ENCODE measurements around the gene ITGB5.

Gene ITGB5

GRCh38 chr3:124824286-124824915 lies 62.8 kb downstream of the ITGB5 start:
- Histone ChIP-seq H2AFZ (ENCODE audit: low read length, unreplicated experiment) (no peak overlapping the region), H3K27me3 (ENCODE audit: insufficient read depth, low read length) (no peaks in the 10 kb centered on the region), H3K36me3 (ENCODE audit: insufficient read depth, low read length) (peaks cover 15% of the 10 kb centered on the region), H3K79me2 (ENCODE audit: control insufficient read depth, insufficient read depth, low read length, unreplicated experiment) (peaks cover 6% of the 10 kb centered on the region), H3K4me1 (ENCODE audit: control insufficient read depth, insufficient read depth, low read length, unreplicated experiment) (peaks cover 22% of the 10 kb centered on the region), H3K4me3 (ENCODE audit: low read depth, low read length) (no peak overlapping the region), H3K27ac (ENCODE audit: low read depth, low read length) (peak overlapping the region; percentile 45; the same call in 1 of the 2 replicates)

GRCh38 chr3:124823648-124824047 lies 63.5 kb downstream of the ITGB5 start:
- Histone ChIP-seq H3K36me3 (ENCODE audit: insufficient read depth, low read length) (peaks cover 16% of the 10 kb centered on the region), H2AFZ (ENCODE audit: low read length, unreplicated experiment) (no peak overlapping the region), H3K4me3 (ENCODE audit: low read depth, low read length) (no peak overlapping the region), H3K79me2 (ENCODE audit: control insufficient read depth, insufficient read depth, low read length, unreplicated experiment) (peaks cover 5% of the 10 kb centered on the region), H3K27ac (ENCODE audit: low read depth, low read length) (no peak overlapping the region), H3K27me3 (ENCODE audit: insufficient read depth, low read length) (no peaks in the 10 kb centered on the region), H3K4me1 (ENCODE audit: control insufficient read depth, insufficient read depth, low read length, unreplicated experiment) (peaks cover 26% of the 10 kb centered on the region)

GRCh38 chr3:124823206-124823605 lies 64.0 kb downstream of the ITGB5 start:
- Histone ChIP-seq H3K27me3 (ENCODE audit: insufficient read depth, low read length) (no peaks in the 10 kb centered on the region), H3K79me2 (ENCODE audit: control insufficient read depth, insufficient read depth, low read length, unreplicated experiment) (peaks cover 2% of the 10 kb centered on the region), H2AFZ (ENCODE audit: low read length, unreplicated experiment) (no peak overlapping the region), H3K27ac (ENCODE audit: low read depth, low read length) (no peak overlapping the region), H3K4me1 (ENCODE audit: control insufficient read depth, insufficient read depth, low read length, unreplicated experiment) (peaks cover 26% of the 10 kb centered on the region), H3K4me3 (ENCODE audit: low read depth, low read length) (no peak overlapping the region), H3K36me3 (ENCODE audit: insufficient read depth, low read length) (peaks cover 18% of the 10 kb centered on the region)

GRCh38 chr3:124821356-124821755 lies 65.8 kb downstream of the ITGB5 start:
- H3K27ac ChIP-seq (ENCODE audit: low read depth, low read length) = no peak overlapping the region
- peaks cover 15% of the 10 kb centered on the region for H3K4me1 ChIP-seq (ENCODE audit: control insufficient read depth, insufficient read depth, low read length, unreplicated experiment)
- peaks cover 20% of the 10 kb centered on the region for H3K36me3 ChIP-seq (ENCODE audit: insufficient read depth, low read length)

GRCh38 chr3:124818398-124819091 lies 68.6 kb downstream of the ITGB5 start:
- Histone ChIP-seq H3K4me1 (ENCODE audit: control insufficient read depth, insufficient read depth, low read length, unreplicated experiment) (peaks cover 8% of the 10 kb centered on the region), H3K4me3 (ENCODE audit: low read depth, low read length) (no peak overlapping the region), H2AFZ (ENCODE audit: low read length, unreplicated experiment) (no peak overlapping the region), H3K79me2 (ENCODE audit: control insufficient read depth, insufficient read depth, low read length, unreplicated experiment) (no peaks in the 10 kb centered on the region), H3K27me3 (ENCODE audit: insufficient read depth, low read length) (no peaks in the 10 kb centered on the region), H3K36me3 (ENCODE audit: insufficient read depth, low read length) (peaks cover 12% of the 10 kb centered on the region; the same call in 1 of the 2 replicates), H3K27ac (ENCODE audit: low read depth, low read length) (no peak overlapping the region)

More at GRCh38 chr3:124821356-124821755, 65.8 kb downstream of the ITGB5 start:
- no peaks in the 10 kb centered on the region for H3K27me3 ChIP-seq (ENCODE audit: insufficient read depth, low read length)
- peaks cover 2% of the 10 kb centered on the region for H3K79me2 ChIP-seq (ENCODE audit: control insufficient read depth, insufficient read depth, low read length, unreplicated experiment)
- no peak overlapping the region for H2AFZ ChIP-seq (ENCODE audit: low read length, unreplicated experiment)
- no peak overlapping the region for H3K4me3 ChIP-seq (ENCODE audit: low read depth, low read length)

- Histone ChIP-seq H3K4me3 (ENCODE audit: low read depth, low read length) (no peak overlapping the region), H3K79me2 (ENCODE audit: control insufficient read depth, insufficient read depth, low read length, unreplicated experiment) (no peaks in the 10 kb centered on the region), H3K27me3 (ENCODE audit: insufficient read depth, low read length) (no peaks in the 10 kb centered on the region), H3K4me1 (ENCODE audit: control insufficient read depth, insufficient read depth, low read length, unreplicated experiment) (peaks cover 22% of the 10 kb centered on the region), H3K36me3 (ENCODE audit: insufficient read depth, low read length) (peaks cover 12% of the 10 kb centered on the region; the same call in 1 of the 2 replicates), H3K27ac (ENCODE audit: low read depth, low read length) (no peak overlapping the region), H2AFZ (ENCODE audit: low read length, unreplicated experiment) (no peak overlapping the region)
Observed at GRCh38 chr3:124817079-124817478, 70.1 kb downstream of the ITGB5 start.

GRCh38 chr3:124816206-124816605 lies 71.0 kb downstream of the ITGB5 start:
- Histone ChIP-seq H3K36me3 (ENCODE audit: insufficient read depth, low read length) (peaks cover 12% of the 10 kb centered on the region; the same call in 1 of the 2 replicates), H3K4me1 (ENCODE audit: control insufficient read depth, insufficient read depth, low read length, unreplicated experiment) (peaks cover 31% of the 10 kb centered on the region)

GRCh38 chr3:124815781-124816180 lies 71.4 kb downstream of the ITGB5 start:
- Histone ChIP-seq H3K27me3 (ENCODE audit: insufficient read depth, low read length) (no peaks in the 10 kb centered on the region), H3K4me3 (ENCODE audit: low read depth, low read length) (no peak overlapping the region), H2AFZ (ENCODE audit: low read length, unreplicated experiment) (no peak overlapping the region), H3K79me2 (ENCODE audit: control insufficient read depth, insufficient read depth, low read length, unreplicated experiment) (no peaks in the 10 kb centered on the region), H3K4me1 (ENCODE audit: control insufficient read depth, insufficient read depth, low read length, unreplicated experiment) (peaks cover 35% of the 10 kb centered on the region), H3K27ac (ENCODE audit: low read depth, low read length) (no peak overlapping the region), H3K36me3 (ENCODE audit: insufficient read depth, low read length) (peaks cover 12% of the 10 kb centered on the region; the same call in 1 of the 2 replicates)

More at GRCh38 chr3:124816206-124816605, 71.0 kb downstream of the ITGB5 start:
- no peak overlapping the region for H3K27ac ChIP-seq (ENCODE audit: low read depth, low read length)
- no peak overlapping the region for H2AFZ ChIP-seq (ENCODE audit: low read length, unreplicated experiment)
- no peaks in the 10 kb centered on the region for H3K27me3 ChIP-seq (ENCODE audit: insufficient read depth, low read length)
- H3K4me3 ChIP-seq (ENCODE audit: low read depth, low read length) = no peak overlapping the region
- no peaks in the 10 kb centered on the region for H3K79me2 ChIP-seq (ENCODE audit: control insufficient read depth, insufficient read depth, low read length, unreplicated experiment)

GRCh38 chr3:124814620-124815421 lies 72.3 kb downstream of the ITGB5 start:
- peaks cover 12% of the 10 kb centered on the region; the same call in 1 of the 2 replicates for H3K36me3 ChIP-seq (ENCODE audit: insufficient read depth, low read length)
- H3K27me3 ChIP-seq (ENCODE audit: insufficient read depth, low read length) = no peaks in the 10 kb centered on the region
- no peaks in the 10 kb centered on the region for H3K79me2 ChIP-seq (ENCODE audit: control insufficient read depth, insufficient read depth, low read length, unreplicated experiment)
- H3K4me1 ChIP-seq (ENCODE audit: control insufficient read depth, insufficient read depth, low read length, unreplicated experiment) = peaks cover 38% of the 10 kb centered on the region
- peak overlapping the region; percentile 17; the same call in 1 of the 2 replicates for H3K27ac ChIP-seq (ENCODE audit: low read depth, low read length)
- H3K4me3 ChIP-seq (ENCODE audit: low read depth, low read length) = no peak overlapping the region
- no peak overlapping the region for H2AFZ ChIP-seq (ENCODE audit: low read length, unreplicated experiment)

- peak overlapping the region; percentile 43; the same call in 1 of the 2 replicates for H3K4me3 ChIP-seq (ENCODE audit: low read depth, low read length)
- peak overlapping the region; percentile 97 for H3K27ac ChIP-seq (ENCODE audit: low read depth, low read length)
- H3K27me3 ChIP-seq (ENCODE audit: insufficient read depth, low read length) = no peaks in the 10 kb centered on the region
- H3K36me3 ChIP-seq (ENCODE audit: insufficient read depth, low read length) = peaks cover 10% of the 10 kb centered on the region; the same call in 1 of the 2 replicates
- no peaks in the 10 kb centered on the region for H3K79me2 ChIP-seq (ENCODE audit: control insufficient read depth, insufficient read depth, low read length, unreplicated experiment)
- no peak overlapping the region for H2AFZ ChIP-seq (ENCODE audit: low read length, unreplicated experiment)
- peaks cover 37% of the 10 kb centered on the region for H3K4me1 ChIP-seq (ENCODE audit: control insufficient read depth, insufficient read depth, low read length, unreplicated experiment)
Observed at GRCh38 chr3:124813541-124813940, 73.6 kb downstream of the ITGB5 start.
